ENCODE results near the gene NAA80. TPM values are rescaled to one million over a fixed set of nuclear protein-coding genes. Genes with fewer than 3 reads are reported as not detected.
A peak's percentile ranks its signal among the peaks of the same experiment; 100 is the strongest.

NAA80 gene
- total and polyA plus RNA-seq, 2 of the 13 experiments (the other 11 are each of a cell fraction or from before 2014, with no cell fraction given), result 3.4 to 8.7 TPM

- TF ChIP-seq GTF3A (CRISPR knock-in tag; conservative IDR thresholded peaks at IDR 0.05), result no peak
- TF ChIP-seq REXO4 (CRISPR knock-in tag; IDR thresholded peaks at IDR 0.05; ENCODE audit: borderline replicate concordance), result peak; percentile 28; the same call in 1 of the 2 replicates
- peak; percentile 57; the same call in 1 of the 2 replicates for TF ChIP-seq FOXC1 (CRISPR knock-in tag; IDR thresholded peaks at IDR 0.05; ENCODE audit: borderline replicate concordance)
- TF ChIP-seq PBX3 (CRISPR knock-in tag; IDR thresholded peaks at IDR 0.05; ENCODE audit: borderline replicate concordance), result no peak
- 0 out of 2 replicates have a peak, but pooled peaks have one; percentile 32 for TF ChIP-seq CENPBD1 (CRISPR knock-in tag; IDR thresholded peaks at IDR 0.05; ENCODE audit: borderline replicate concordance, low read depth)
- peak; percentile 65; the same call in 1 of the 2 replicates for TF ChIP-seq KLF15 (CRISPR knock-in tag; IDR thresholded peaks at IDR 0.05; ENCODE audit: borderline replicate concordance)
- no peak for TF ChIP-seq ZFP36L2 (CRISPR knock-in tag; IDR thresholded peaks at IDR 0.05)
- peak; percentile 92 for TF ChIP-seq CENPT (CRISPR knock-in tag; IDR thresholded peaks at IDR 0.05; ENCODE audit: low read depth)
- TF ChIP-seq ZNF749 (CRISPR knock-in tag; IDR thresholded peaks at IDR 0.05; ENCODE audit: borderline replicate concordance), result peak; percentile 83; the same call in 1 of the 2 replicates
- TF ChIP-seq ZNF205 (CRISPR knock-in tag; IDR thresholded peaks at IDR 0.05), result no peak
- TF ChIP-seq ZNF17 (CRISPR knock-in tag; IDR thresholded peaks at IDR 0.05), result no peak
- no peak for TF ChIP-seq NR2F6 (IDR thresholded peaks at IDR 0.05)
- peak; percentile 19; the same call in 1 of the 2 replicates for TF ChIP-seq NR2F6 (CRISPR knock-in tag; IDR thresholded peaks at IDR 0.05)
- TF ChIP-seq ZBTB40 (IDR thresholded peaks at IDR 0.05), result no peak
- TF ChIP-seq ZBTB40 (CRISPR knock-in tag; IDR thresholded peaks at IDR 0.05), result no peak; the same call in none of the 2 replicates
- no peak for TF ChIP-seq ZNF839 (CRISPR knock-in tag; IDR thresholded peaks at IDR 0.05; ENCODE audit: borderline replicate concordance)
- peak; percentile 99 for TF ChIP-seq ZNF652 (CRISPR knock-in tag; IDR thresholded peaks at IDR 0.05; ENCODE audit: borderline replicate concordance, low read depth)
- peak; percentile 26; the same call in 1 of the 2 replicates for TF ChIP-seq ZNF607 (CRISPR knock-in tag; IDR thresholded peaks at IDR 0.05; ENCODE audit: borderline replicate concordance)
- peak; percentile 24; the same call in 1 of the 2 replicates for TF ChIP-seq HOXA5 (CRISPR knock-in tag; IDR thresholded peaks at IDR 0.05)
These were observed at the start of gene NAA80, which contains the start of gene HYAL3 (continued) for GRCh38 chr3:50298836-50299637.
